Measurements from ENCODE around the gene AATF.

AATF gene

GRCh38 chr17:36922175-36922574 is 26.6 kb upstream of the AATF start:
- no peak for TF ChIP-seq CTCF (conservative IDR thresholded peaks at IDR 0.05; ENCODE audit: control insufficient read depth, insufficient read depth, low read depth, low read length)
- H3K4me3 ChIP-seq (ENCODE audit: control insufficient read depth, low read depth, low read length): no peak overlapping the region
- no peak for DNase-seq (ENCODE audit: low read depth)

- no peak for DNase-seq (ENCODE audit: low read depth)
- no peak for TF ChIP-seq CTCF (conservative IDR thresholded peaks at IDR 0.05; ENCODE audit: control insufficient read depth, insufficient read depth, low read depth, low read length)
- no peak overlapping the region for H3K4me3 ChIP-seq (ENCODE audit: control insufficient read depth, low read depth, low read length)
Measured at GRCh38 chr17:36923814-36924221, 24.9 kb upstream of the AATF start.

- H3K4me3 ChIP-seq (ENCODE audit: control insufficient read depth, low read depth, low read length): no peak overlapping the region
- no peak for DNase-seq (ENCODE audit: low read depth)
- TF ChIP-seq CTCF (conservative IDR thresholded peaks at IDR 0.05; ENCODE audit: control insufficient read depth, insufficient read depth, low read depth, low read length): no peak
Measured at GRCh38 chr17:36926226-36926625, 22.5 kb upstream of the AATF start.

- no peak for TF ChIP-seq CTCF (conservative IDR thresholded peaks at IDR 0.05; ENCODE audit: control insufficient read depth, insufficient read depth, low read depth, low read length)
- H3K4me3 ChIP-seq (ENCODE audit: control insufficient read depth, low read depth, low read length): no peak overlapping the region
- no peak for DNase-seq (ENCODE audit: low read depth)
Measured at GRCh38 chr17:36926701-36927100, 22.1 kb upstream of the AATF start.

GRCh38 chr17:36928471-36929345 is 20.0 kb upstream of the AATF start:
- no peak for TF ChIP-seq CTCF (conservative IDR thresholded peaks at IDR 0.05; ENCODE audit: control insufficient read depth, insufficient read depth, low read depth, low read length)
- no peak for DNase-seq (ENCODE audit: low read depth)
- H3K4me3 ChIP-seq (ENCODE audit: control insufficient read depth, low read depth, low read length): no peak overlapping the region

- no peak for TF ChIP-seq CTCF (conservative IDR thresholded peaks at IDR 0.05; ENCODE audit: control insufficient read depth, insufficient read depth, low read depth, low read length)
- H3K4me3 ChIP-seq (ENCODE audit: control insufficient read depth, low read depth, low read length): no peak overlapping the region
- no peak for DNase-seq (ENCODE audit: low read depth)
Measured at GRCh38 chr17:36929851-36930582, 18.7 kb upstream of the AATF start.

All from fibroblast of mammary gland (primary cell).